SK-N-SH (cell line): ENCODE measurements around the gene ASIC4. TPM values are rescaled to one million over a fixed set of nuclear protein-coding genes. Genes with fewer than 3 reads are reported as not detected.

Source experiments
- CTCF ChIA-PET: fragments of 300-600, 350-600 bp; formaldehyde crosslinking; extraction: SDS; loops from one replicate; lab custom pipeline; 2021; lab: Yijun Ruan, JAX
- POLR2A ChIA-PET: fragments of 350-600 bp; sonication (Branson Sonifier 250); formaldehyde crosslinking; extraction: SDS; loops from one replicate; lab custom pipeline; 2020; ENCODE audit warnings: antibody characterized with exemption, inconsistent platforms; lab: Yijun Ruan, JAX
- DNase-seq: peaks from one replicate; pipeline ENCODE4 v3.0.0; 2012
- H2AFZ ChIP-seq: fragments of 200-600 bp; sonication (generic); 2 replicates; pipeline ENCODE4 v1.8.1; 2016; ENCODE audit warnings: antibody characterized with exemption, mild to moderate bottlenecking, low read depth
- H3F3A ChIP-seq: fragments of 200-600 bp; sonication (generic); replicated peaks from 2 replicates; pipeline ENCODE3; 2016; ENCODE audit warnings: antibody characterized with exemption, mild to moderate bottlenecking; ENCODE audit not compliant: insufficient read depth
- H3K27ac ChIP-seq, 2 experiments: fragments of 200-500 bp in 1 of 2; fragments of 200-600 bp in 1 of 2; sonication (Bioruptor generic) in 1 of 2; sonication (generic), shearing (Covaris generic) in 1 of 2; 2 replicates each; pipeline versions ENCODE4 v1.5.1 to v1.6.1; 2014 to 2016; ENCODE audit warnings: low read depth in 2 of 2, inconsistent platforms in 1 of 2, low read length in 1 of 2, mild to moderate bottlenecking in 1 of 2, mixed read lengths in 1 of 2
- H3K27me3 ChIP-seq: fragments of 200-600 bp; sonication (generic), shearing (Covaris generic); 2 replicates; pipeline ENCODE4 v1.6.1; 2016; ENCODE audit warnings: mixed run types; ENCODE audit not compliant: insufficient read depth
- H3K36me3 ChIP-seq, 2 experiments: fragments of 200-500 bp in 1 of 2; fragments of 200-600 bp in 1 of 2; sonication (Bioruptor generic) in 1 of 2; sonication (generic) in 1 of 2; replicated peaks in 1 of 2; 2 replicates each; pipeline versions ENCODE3 to v1.5.1; 2014 to 2016; ENCODE audit warnings: low read length in 1 of 2, mild to moderate bottlenecking in 1 of 2; ENCODE audit not compliant: insufficient read depth in 2 of 2, control insufficient read depth in 1 of 2
- H3K4me1 ChIP-seq, 2 experiments: fragments of 200-500 bp in 1 of 2; fragments of 200-600 bp in 1 of 2; sonication (Bioruptor generic) in 1 of 2; sonication (generic), shearing (Covaris generic) in 1 of 2; 2 replicates each; pipeline versions ENCODE4 v1.5.1 to v1.6.1; 2014 to 2016; ENCODE audit warnings: low read depth in 1 of 2, low read length in 1 of 2, mixed run types in 1 of 2; ENCODE audit not compliant: insufficient read depth in 2 of 2, control insufficient read depth in 1 of 2
- H3K4me2 ChIP-seq: fragments of 200-600 bp; sonication (generic), shearing (Covaris generic); 2 replicates; pipeline ENCODE4 v1.6.1; 2017; ENCODE audit warnings: mixed run types
- H3K4me3 ChIP-seq, 2 experiments: fragments of 200-500 bp in 1 of 2; fragments of 200-600 bp in 1 of 2; sonication (Bioruptor generic) in 1 of 2; sonication (generic), shearing (Covaris generic) in 1 of 2; 2 replicates each; pipeline versions ENCODE4 v1.5.1 to v1.8.1; 2014 to 2016; ENCODE audit warnings: low read depth in 2 of 2, inconsistent platforms in 1 of 2, low read length in 1 of 2, mild to moderate bottlenecking in 1 of 2, mixed read lengths in 1 of 2, moderate library complexity in 1 of 2
- H3K79me2 ChIP-seq: fragments of 200-600 bp; sonication (generic); 2 replicates; pipeline ENCODE4 v1.8.1; 2017; ENCODE audit warnings: mild to moderate bottlenecking; ENCODE audit not compliant: insufficient read depth
- H3K9ac ChIP-seq: fragments of 200-600 bp; sonication (generic); 2 replicates; pipeline ENCODE4 v1.6.1; 2017; ENCODE audit warnings: mixed run types
- H3K9me2 ChIP-seq: fragments of 200-600 bp; sonication (generic); 2 replicates; pipeline ENCODE4 v1.6.1; 2017; ENCODE audit warnings: mixed run types
- H3K9me3 ChIP-seq: fragments of 200-600 bp; sonication (generic); 2 replicates; pipeline ENCODE4 v1.6.1; 2017; ENCODE audit warnings: mixed run types, mild to moderate bottlenecking, moderate library complexity
- H4K20me1 ChIP-seq: fragments of 200-600 bp; sonication (generic); 2 replicates; pipeline ENCODE4 v1.6.1; 2017; ENCODE audit warnings: mild to moderate bottlenecking, mixed run types; ENCODE audit not compliant: insufficient read depth
- EZH2phosphoT487 ChIP-seq: fragments of 200-600 bp; sonication (generic); IDR thresholded peaks from 2 replicates; pipeline ENCODE4 v1.6.1; 2017; ENCODE audit warnings: low read depth, mixed run types, mild to moderate bottlenecking, antibody characterized with exemption, moderate library complexity, borderline replicate concordance
- FOXJ3 ChIP-seq: sonication (generic); formaldehyde crosslinking; IDR thresholded peaks from 2 replicates; pipeline ENCODE4 v1.5.1; 2020; ENCODE audit warnings: mild to moderate bottlenecking, missing genetic modification reagents
- FOXM1 ChIP-seq: IDR thresholded peaks from 2 replicates; pipeline ENCODE4 v1.4.0; 2012; ENCODE audit warnings: low read depth, mild to moderate bottlenecking
- JUND ChIP-seq: IDR thresholded peaks from 2 replicates; pipeline ENCODE4 v1.4.0; 2012
- MAX ChIP-seq: IDR thresholded peaks from 2 replicates; pipeline ENCODE4 v1.4.0; 2012; ENCODE audit warnings: low read depth
- MEF2A ChIP-seq: IDR thresholded peaks from 2 replicates; pipeline ENCODE4 v1.4.0; 2012; ENCODE audit warnings: low read depth, borderline replicate concordance
- MXI1 ChIP-seq: IDR thresholded peaks from 2 replicates; pipeline ENCODE4 v1.6.1; 2012; ENCODE audit warnings: mild to moderate bottlenecking, low read depth, low read length, improper control_type of control experiment
- NRF1 ChIP-seq: IDR thresholded peaks from 2 replicates; pipeline ENCODE4 v1.6.1; 2012; ENCODE audit warnings: low read depth, mild to moderate bottlenecking, low read length
- POLR2AphosphoS5 ChIP-seq: IDR thresholded peaks from 2 replicates; pipeline ENCODE4 v1.6.1; 2012; ENCODE audit warnings: low read depth, low read length
- RCOR1 ChIP-seq: fragments of 150-350 bp; IDR thresholded peaks from 2 replicates; pipeline ENCODE4 v1.6.1; 2017; ENCODE audit warnings: antibody characterized with exemption, low read length
- RFX5 ChIP-seq: IDR thresholded peaks from 2 replicates; pipeline ENCODE4 v1.6.1; 2012; ENCODE audit warnings: mild to moderate bottlenecking, improper control_type of control experiment, low read length
- SIN3A ChIP-seq: IDR thresholded peaks from 2 replicates; pipeline ENCODE4 v1.6.1; 2012; ENCODE audit warnings: low read depth, mild to moderate bottlenecking, low read length, moderate library complexity, borderline replicate concordance
- SMC3 ChIP-seq: IDR thresholded peaks from 2 replicates; pipeline ENCODE4 v1.6.1; 2012; ENCODE audit warnings: low read depth, low read length, improper control_type of control experiment
- TAF1 ChIP-seq: IDR thresholded peaks from 2 replicates; pipeline ENCODE4 v1.6.1; 2012; ENCODE audit warnings: low read depth, mild to moderate bottlenecking, low read length, moderate library complexity, borderline replicate concordance
- YY1 ChIP-seq: IDR thresholded peaks from 2 replicates; pipeline ENCODE4 v1.4.0; 2012; ENCODE audit warnings: low read depth, mild to moderate bottlenecking
- WGBS: methylation state at CpG from one replicate; pipeline ENCODE4 v1.1.6; 2017; ENCODE audit warnings: low lambda C conversion rate; 5-methylcytosine and 5-hydroxymethylcytosine counted together
- polyA plus RNA-seq, 3 experiments: library from polyadenylated mRNA; depleted of rRNA; stranded (reverse); fragments of >200 nt; gene quantifications; 2 replicates each; pipeline ENCODE4 v1.2.3, GENCODE V29; 2012
- TF ChIP-seq, protein P1 (sequence below): IDR thresholded peaks from 2 replicates; pipeline ENCODE4; 2012
- TF ChIP-seq, protein P2 (sequence below): fragments of 200-600 bp; sonication (generic); IDR thresholded peaks from 2 replicates; pipeline ENCODE4 v1.6.1; 2017; ENCODE audit warnings: antibody characterized with exemption, mild to moderate bottlenecking, moderate library complexity
- TF ChIP-seq, protein P3 (sequence below): IDR thresholded peaks from 2 replicates; pipeline ENCODE4 v1.6.1; 2012; ENCODE audit warnings: mild to moderate bottlenecking, low read depth, low read length, moderate library complexity

Gene ASIC4
- polyA plus RNA-seq, 1 of the 3 experiments (the other 2 are of a cell fraction): 0.05 TPM

DNA sequence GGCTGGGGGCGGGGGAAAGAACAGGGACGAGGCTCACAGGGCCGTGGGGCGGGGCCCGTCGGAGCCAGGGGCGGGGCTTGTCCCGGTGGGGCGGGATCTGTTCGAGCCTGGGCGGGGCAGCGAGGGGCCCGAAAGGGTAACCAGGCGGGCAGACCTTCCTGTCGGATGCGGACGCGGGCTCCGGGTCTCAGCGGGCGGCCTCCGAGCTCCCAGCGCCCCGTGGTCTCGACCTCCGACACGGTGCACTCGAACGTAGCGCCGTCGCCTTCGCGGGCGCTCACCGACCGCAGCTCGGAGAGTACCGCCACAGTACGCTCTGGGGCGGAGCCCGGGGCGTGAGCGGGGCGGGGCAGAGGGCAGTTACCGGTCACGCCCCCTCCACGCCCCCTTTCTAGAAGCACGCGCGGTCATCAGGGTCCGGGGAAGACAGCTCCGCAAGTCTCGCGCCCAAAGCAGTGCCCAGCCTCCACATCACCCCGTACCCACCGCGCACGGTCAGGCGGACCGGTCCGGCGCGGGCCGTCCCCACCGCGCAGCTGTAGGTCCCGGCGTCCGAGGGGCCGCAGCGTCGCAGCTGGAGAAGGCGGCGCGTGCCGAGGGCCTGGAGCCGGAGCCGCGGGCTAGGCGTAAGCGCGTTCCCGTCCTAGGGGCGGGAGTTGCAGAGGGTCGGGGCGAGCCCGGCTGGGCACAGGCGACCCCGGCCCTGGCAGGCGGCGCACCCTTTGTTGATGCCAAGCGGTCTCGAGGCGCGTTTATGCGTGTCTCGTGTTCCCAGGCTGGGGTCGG lies 38.3 kb downstream of the ASIC4 start:
- Histone ChIP-seq H4K20me1 (no peaks in the 10 kb centered on the region), H3K9ac (peak overlapping the region; percentile 73), H3K4me3 (peak overlapping the region; percentile 67 to 74), H3K9me2 (no peaks in the 10 kb centered on the region), H3K79me2 (no peaks in the 10 kb centered on the region), H2AFZ (peak overlapping the region; percentile 96), H3K36me3 (no peaks in the 10 kb centered on the region), H3K27me3 (no peaks in the 10 kb centered on the region), H3K9me3 (no peaks in the 10 kb centered on the region), H3K27ac (peak overlapping the region; percentile 36 to 80; a peak in 3 of 4 replicates), H3K4me1 (peaks cover 0 to 27% of the 10 kb centered on the region in 2 experiments; a peak in 1 of 4 replicates), H3F3A (no peaks in the 10 kb centered on the region), H3K4me2 (peak overlapping the region; percentile 98)
- peak; percentile 96 for DNase-seq
- TF ChIP-seq MAX (peak; percentile 71), YY1 (no peak), MXI1 (peak; percentile 69), SIN3A (peak; percentile 68; the same call in 1 of the 2 replicates)
- ChIA-PET CTCF (interaction anchor here (1.1 to 3.9 kb wide), 7 partner anchors 8 to 150 kb away, joined by 3 to 36 read pairs (median 8); partner anchors contain the start of genes CHPF, STK11IP and TMEM198), POLR2A (interaction anchor here (0.8 to 2.9 kb wide), 7 partner anchors 9 to 45 kb away, joined by 3 to 25 read pairs (median 9); partner anchors contain the start of genes CHPF, INHA, OBSL1 and STK11IP)
- WGBS: 0% methylated on average over 2 of the region's 99 CpGs

GRCh38 chr2:219553168-219553417 lies 38.8 kb downstream of the ASIC4 start:
- CTCF ChIA-PET: interaction anchor here (1.1 to 3.9 kb wide), 6 partner anchors 9 to 150 kb away, joined by 3 to 36 read pairs (median 6); partner anchors contain the start of genes CHPF and TMEM198
- Histone ChIP-seq H3K79me2 (no peaks in the 10 kb centered on the region), H3K4me2 (peak overlapping the region; percentile 98)
- no peak for TF ChIP-seq RFX5
- TF ChIP-seq JUND: no peak
- TF ChIP-seq MEF2A: no peak
- no peak for TF ChIP-seq MXI1
- TF ChIP-seq POLR2AphosphoS5: no peak
- no peak for TF ChIP-seq FOXJ3
- no peak for TF ChIP-seq NRF1
- TF ChIP-seq SMC3: no peak
- TF ChIP-seq, protein P1, sequence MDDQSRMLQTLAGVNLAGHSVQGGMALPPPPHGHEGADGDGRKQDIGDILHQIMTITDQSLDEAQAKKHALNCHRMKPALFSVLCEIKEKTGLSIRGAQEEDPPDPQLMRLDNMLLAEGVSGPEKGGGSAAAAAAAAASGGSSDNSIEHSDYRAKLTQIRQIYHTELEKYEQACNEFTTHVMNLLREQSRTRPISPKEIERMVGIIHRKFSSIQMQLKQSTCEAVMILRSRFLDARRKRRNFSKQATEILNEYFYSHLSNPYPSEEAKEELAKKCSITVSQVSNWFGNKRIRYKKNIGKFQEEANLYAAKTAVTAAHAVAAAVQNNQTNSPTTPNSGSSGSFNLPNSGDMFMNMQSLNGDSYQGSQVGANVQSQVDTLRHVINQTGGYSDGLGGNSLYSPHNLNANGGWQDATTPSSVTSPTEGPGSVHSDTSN: no peak
- no peak for TF ChIP-seq RCOR1
- no peak for TF ChIP-seq YY1
- no peak for TF ChIP-seq EZH2phosphoT487
- TF ChIP-seq, protein P2, sequence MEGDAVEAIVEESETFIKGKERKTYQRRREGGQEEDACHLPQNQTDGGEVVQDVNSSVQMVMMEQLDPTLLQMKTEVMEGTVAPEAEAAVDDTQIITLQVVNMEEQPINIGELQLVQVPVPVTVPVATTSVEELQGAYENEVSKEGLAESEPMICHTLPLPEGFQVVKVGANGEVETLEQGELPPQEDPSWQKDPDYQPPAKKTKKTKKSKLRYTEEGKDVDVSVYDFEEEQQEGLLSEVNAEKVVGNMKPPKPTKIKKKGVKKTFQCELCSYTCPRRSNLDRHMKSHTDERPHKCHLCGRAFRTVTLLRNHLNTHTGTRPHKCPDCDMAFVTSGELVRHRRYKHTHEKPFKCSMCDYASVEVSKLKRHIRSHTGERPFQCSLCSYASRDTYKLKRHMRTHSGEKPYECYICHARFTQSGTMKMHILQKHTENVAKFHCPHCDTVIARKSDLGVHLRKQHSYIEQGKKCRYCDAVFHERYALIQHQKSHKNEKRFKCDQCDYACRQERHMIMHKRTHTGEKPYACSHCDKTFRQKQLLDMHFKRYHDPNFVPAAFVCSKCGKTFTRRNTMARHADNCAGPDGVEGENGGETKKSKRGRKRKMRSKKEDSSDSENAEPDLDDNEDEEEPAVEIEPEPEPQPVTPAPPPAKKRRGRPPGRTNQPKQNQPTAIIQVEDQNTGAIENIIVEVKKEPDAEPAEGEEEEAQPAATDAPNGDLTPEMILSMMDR: no peak
- no peak for TF ChIP-seq TAF1
- no peak for TF ChIP-seq FOXM1
- TF ChIP-seq, protein P3, sequence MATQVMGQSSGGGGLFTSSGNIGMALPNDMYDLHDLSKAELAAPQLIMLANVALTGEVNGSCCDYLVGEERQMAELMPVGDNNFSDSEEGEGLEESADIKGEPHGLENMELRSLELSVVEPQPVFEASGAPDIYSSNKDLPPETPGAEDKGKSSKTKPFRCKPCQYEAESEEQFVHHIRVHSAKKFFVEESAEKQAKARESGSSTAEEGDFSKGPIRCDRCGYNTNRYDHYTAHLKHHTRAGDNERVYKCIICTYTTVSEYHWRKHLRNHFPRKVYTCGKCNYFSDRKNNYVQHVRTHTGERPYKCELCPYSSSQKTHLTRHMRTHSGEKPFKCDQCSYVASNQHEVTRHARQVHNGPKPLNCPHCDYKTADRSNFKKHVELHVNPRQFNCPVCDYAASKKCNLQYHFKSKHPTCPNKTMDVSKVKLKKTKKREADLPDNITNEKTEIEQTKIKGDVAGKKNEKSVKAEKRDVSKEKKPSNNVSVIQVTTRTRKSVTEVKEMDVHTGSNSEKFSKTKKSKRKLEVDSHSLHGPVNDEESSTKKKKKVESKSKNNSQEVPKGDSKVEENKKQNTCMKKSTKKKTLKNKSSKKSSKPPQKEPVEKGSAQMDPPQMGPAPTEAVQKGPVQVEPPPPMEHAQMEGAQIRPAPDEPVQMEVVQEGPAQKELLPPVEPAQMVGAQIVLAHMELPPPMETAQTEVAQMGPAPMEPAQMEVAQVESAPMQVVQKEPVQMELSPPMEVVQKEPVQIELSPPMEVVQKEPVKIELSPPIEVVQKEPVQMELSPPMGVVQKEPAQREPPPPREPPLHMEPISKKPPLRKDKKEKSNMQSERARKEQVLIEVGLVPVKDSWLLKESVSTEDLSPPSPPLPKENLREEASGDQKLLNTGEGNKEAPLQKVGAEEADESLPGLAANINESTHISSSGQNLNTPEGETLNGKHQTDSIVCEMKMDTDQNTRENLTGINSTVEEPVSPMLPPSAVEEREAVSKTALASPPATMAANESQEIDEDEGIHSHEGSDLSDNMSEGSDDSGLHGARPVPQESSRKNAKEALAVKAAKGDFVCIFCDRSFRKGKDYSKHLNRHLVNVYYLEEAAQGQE: no peak

More at GRCh38 chr2:219553168-219553417, 38.8 kb downstream of the ASIC4 start:
- no peak for DNase-seq
- Histone ChIP-seq H3K9ac (0 out of 2 replicates have a peak overlapping the region, but pooled peaks have one; percentile 73), H3K9me2 (no peaks in the 10 kb centered on the region), H3K4me3 (peak overlapping the region; percentile 67 to 74), H3K27me3 (no peaks in the 10 kb centered on the region), H3K36me3 (no peaks in the 10 kb centered on the region), H3K4me1 (peaks cover 0 to 24% of the 10 kb centered on the region in 2 experiments; a peak in 1 of 4 replicates), H2AFZ (peak overlapping the region; percentile 96; the same call in 1 of the 2 replicates), H3K9me3 (no peaks in the 10 kb centered on the region), H3K27ac (no peak overlapping the region; a peak in 1 of 4 replicates), H4K20me1 (no peaks in the 10 kb centered on the region), H3F3A (no peaks in the 10 kb centered on the region)
- POLR2A ChIA-PET: interaction anchor here (0.9 to 2.9 kb wide), 5 partner anchors 8 to 45 kb away, joined by 3 to 25 read pairs (median 12); partner anchors contain the start of genes CHPF, INHA, OBSL1 and STK11IP
- 12% methylated on average over 7 of the region's 7 CpGs for WGBS
